NB4 (cell line): Measurements from ENCODE around the gene SLC5A10.

ENCODE experiments used
- CTCF ChIP-seq: IDR thresholded peaks from one replicate; pipeline ENCODE4 v1.5.1; 2012; ENCODE audit warnings: low read depth, low read length
- POLR2A ChIP-seq: IDR thresholded peaks from 2 replicates; pipeline ENCODE4 v1.6.1; 2011; ENCODE audit warnings: mild to moderate bottlenecking; ENCODE audit not compliant: insufficient read length; ENCODE audit errors: extremely low read depth

- TF ChIP-seq POLR2A (no peak), CTCF (no peak)
Observed at GRCh38 chr17:19012171-19013080, 60.5 kb downstream of the SLC5A10 start.
